ENCODE data around the gene MIGA1. TPM values are rescaled to one million over a fixed set of nuclear protein-coding genes. Genes with fewer than 3 reads are reported as not detected.

Gene MIGA1
- total RNA-seq = 10 to 100 TPM in 3 of 5 donors, 1 to 10 TPM in 2; 6.4 to 40.6 (median 23.9) TPM
- polyA plus RNA-seq = 1 to 10 TPM; 1.6 to 3.1 (median 2.2) TPM
- long read RNA-seq, donor 1, full-length matches to known transcripts = 2 of 2 reads
- long read RNA-seq, donor 1, partial matches to known transcripts = 0 of 2 reads
- long read RNA-seq, donor 1, other reads (novel, unspliced or antisense) = 0 of 2 reads
- long read RNA-seq, donor 2, full-length matches to known transcripts = 1 of 1 reads
- long read RNA-seq, donor 2, partial matches to known transcripts = 0 of 1 reads
- long read RNA-seq, donor 2, other reads (novel, unspliced or antisense) = 0 of 1 reads
- long read RNA-seq, donor 3 = 0 reads
- long read RNA-seq, donor 4 = 0 reads
- long read RNA-seq, donor 5, full-length matches to known transcripts = 2 of 2 reads
- long read RNA-seq, donor 5, partial matches to known transcripts = 0 of 2 reads
- long read RNA-seq, donor 5, other reads (novel, unspliced or antisense) = 0 of 2 reads
- long read RNA-seq, donor 6 = 0 reads
- long read RNA-seq, donor 7 = 0 reads
- long read RNA-seq, donor 8 = 0 reads
- long read RNA-seq, donor 9, full-length matches to known transcripts = 2 of 2 reads
- long read RNA-seq, donor 9, partial matches to known transcripts = 0 of 2 reads
- long read RNA-seq, donor 9, other reads (novel, unspliced or antisense) = 0 of 2 reads
- long read RNA-seq, donor 10, full-length matches to known transcripts = 2 of 2 reads
- long read RNA-seq, donor 10, partial matches to known transcripts = 0 of 2 reads
- long read RNA-seq, donor 10, other reads (novel, unspliced or antisense) = 0 of 2 reads

- Histone ChIP-seq H3K36me3 (peaks cover 9 to 13% (median 12%) of the 10 kb centered on the region in 4 donors), H3K27me3 (no peaks in the 10 kb centered on the region), H3K4me1 (peaks cover 0 to 36% (median 27%) of the 10 kb centered on the region in 4 donors), H3K9me3 (no peaks in the 10 kb centered on the region), H3K4me3 (peak within 1 kb of the TSS; percentile 74 to 98 (median 88)), H3K27ac (peak within 1 kb of the TSS; percentile 49 to 89 (median 77))
- 0 to 1% (median 1%) methylated on average over 18 to 40 of the region's 40 CpGs for whole genome bisulfite sequencing, 5 donors
- TF ChIP-seq, protein P1, sequence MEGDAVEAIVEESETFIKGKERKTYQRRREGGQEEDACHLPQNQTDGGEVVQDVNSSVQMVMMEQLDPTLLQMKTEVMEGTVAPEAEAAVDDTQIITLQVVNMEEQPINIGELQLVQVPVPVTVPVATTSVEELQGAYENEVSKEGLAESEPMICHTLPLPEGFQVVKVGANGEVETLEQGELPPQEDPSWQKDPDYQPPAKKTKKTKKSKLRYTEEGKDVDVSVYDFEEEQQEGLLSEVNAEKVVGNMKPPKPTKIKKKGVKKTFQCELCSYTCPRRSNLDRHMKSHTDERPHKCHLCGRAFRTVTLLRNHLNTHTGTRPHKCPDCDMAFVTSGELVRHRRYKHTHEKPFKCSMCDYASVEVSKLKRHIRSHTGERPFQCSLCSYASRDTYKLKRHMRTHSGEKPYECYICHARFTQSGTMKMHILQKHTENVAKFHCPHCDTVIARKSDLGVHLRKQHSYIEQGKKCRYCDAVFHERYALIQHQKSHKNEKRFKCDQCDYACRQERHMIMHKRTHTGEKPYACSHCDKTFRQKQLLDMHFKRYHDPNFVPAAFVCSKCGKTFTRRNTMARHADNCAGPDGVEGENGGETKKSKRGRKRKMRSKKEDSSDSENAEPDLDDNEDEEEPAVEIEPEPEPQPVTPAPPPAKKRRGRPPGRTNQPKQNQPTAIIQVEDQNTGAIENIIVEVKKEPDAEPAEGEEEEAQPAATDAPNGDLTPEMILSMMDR (IDR thresholded peaks at IDR 0.05) = no peak
- no peak for TF ChIP-seq EP300 (IDR thresholded peaks at IDR 0.05)
- TF ChIP-seq POLR2AphosphoS5 (IDR thresholded peaks at IDR 0.05) = peak; percentile 65 to 95 (median 79)
- TF ChIP-seq POLR2A (IDR thresholded peaks at IDR 0.05) = peak in 1 of 4 donors; percentile 57
- DNase-seq = peak; percentile 89 to 97
- intact Hi-C loops (cut with DNase I; ENCODE audit: low total_unique reads) = no loop called here
These were observed at the start of gene MIGA1 for GRCh38 chr1:77779529-77780281. MIGA1 (plus strand) TSS chr1:77779649; CDS start chr1:77783253, 3,604 bp downstream.

DNA sequence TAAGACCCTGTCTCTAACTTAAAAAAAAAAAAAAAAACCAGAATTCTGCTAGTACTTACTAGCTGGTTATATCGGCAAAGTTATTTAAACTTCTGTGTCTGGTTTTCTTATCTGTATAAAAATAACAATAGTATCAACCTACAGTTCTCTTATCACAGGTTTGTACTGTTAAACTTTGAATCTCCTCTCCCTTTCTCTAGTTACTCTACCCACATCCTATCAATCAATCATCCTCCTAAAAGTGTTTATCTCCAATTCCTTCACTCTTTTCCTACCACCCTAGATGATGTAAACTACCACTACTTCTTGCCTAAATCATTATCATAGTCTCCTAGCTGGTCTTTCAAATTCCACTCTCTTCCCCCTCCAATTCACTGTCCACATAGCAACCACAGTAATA, 47.4 kb upstream of the MIGA1 start:
- no peak overlapping the region for H3K27ac ChIP-seq
- no peak overlapping the region for H3K4me3 ChIP-seq
- WGBS, 5 donors = 27 to 55% (median 39%) methylated on average over 1 of the region's 1 CpG
- no peaks in the 10 kb centered on the region for H3K9me3 ChIP-seq
- TF ChIP-seq, protein P1 (IDR thresholded peaks at IDR 0.05) = no peak
- no peak for TF ChIP-seq POLR2AphosphoS5 (IDR thresholded peaks at IDR 0.05)
- no peak for TF ChIP-seq POLR2A (IDR thresholded peaks at IDR 0.05)
- TF ChIP-seq EP300 (IDR thresholded peaks at IDR 0.05) = no peak
- H3K4me1 ChIP-seq = no peaks in the 10 kb centered on the region
- H3K27me3 ChIP-seq = no peaks in the 10 kb centered on the region
- H3K36me3 ChIP-seq = peaks cover 20 to 79% (median 70%) of the 10 kb centered on the region in 4 donors
- no peak for DNase-seq
- intact Hi-C loops (cut with DNase I; ENCODE audit: low total_unique reads) = no loop called here

GRCh38 chr1:77739235-77739634, 40.2 kb upstream of the MIGA1 start:
- no peak overlapping the region for H3K4me3 ChIP-seq
- H3K27me3 ChIP-seq = no peaks in the 10 kb centered on the region
- H3K4me1 ChIP-seq = peaks cover 0 to 8% (median 0%) of the 10 kb centered on the region in 4 donors
- no peak for DNase-seq
- H3K9me3 ChIP-seq = no peaks in the 10 kb centered on the region
- no peak for TF ChIP-seq EP300 (IDR thresholded peaks at IDR 0.05)
- TF ChIP-seq POLR2A (IDR thresholded peaks at IDR 0.05) = no peak
- TF ChIP-seq, protein P1 (IDR thresholded peaks at IDR 0.05) = no peak
- no peak for TF ChIP-seq POLR2AphosphoS5 (IDR thresholded peaks at IDR 0.05)
- H3K27ac ChIP-seq = no peak overlapping the region
- intact Hi-C loops (cut with DNase I; ENCODE audit: low total_unique reads) = no loop called here
- peaks cover 0 to 57% (median 53%) of the 10 kb centered on the region in 4 donors for H3K36me3 ChIP-seq
- 78 to 100% (median 88%) methylated on average over 1 of the region's 1 CpG for WGBS, 5 donors

- intact Hi-C loops (cut with DNase I; ENCODE audit: low total_unique reads) = no loop called here
These were observed 38.1 kb upstream of the MIGA1 start for GRCh38 chr1:77741316-77741715.

More at GRCh38 chr1:77741316-77741715, 38.1 kb upstream of the MIGA1 start:
- H3K9me3 ChIP-seq = no peaks in the 10 kb centered on the region
- H3K27me3 ChIP-seq = no peaks in the 10 kb centered on the region
- no peak for DNase-seq
- TF ChIP-seq POLR2AphosphoS5 (IDR thresholded peaks at IDR 0.05) = no peak
- TF ChIP-seq, protein P1 (IDR thresholded peaks at IDR 0.05) = no peak
- no peak for TF ChIP-seq EP300 (IDR thresholded peaks at IDR 0.05)
- H3K4me3 ChIP-seq = no peak overlapping the region
- H3K36me3 ChIP-seq = peaks cover 0 to 43% (median 40%) of the 10 kb centered on the region in 4 donors
- H3K27ac ChIP-seq = no peak overlapping the region
- H3K4me1 ChIP-seq = peaks cover 0 to 14% (median 2%) of the 10 kb centered on the region in 4 donors
- 91 to 96% (median 92%) methylated on average over 1 of the region's 1 CpG for WGBS, 5 donors
